ENCODE data around the gene SMIM11.
A peak's percentile ranks its signal among the peaks of the same experiment; 100 is the strongest.

SMIM11 gene

GRCh38 chr21:34362136-34362444, 13.2 kb upstream of the SMIM11 start:
- TF ChIP-seq CTCF (IDR thresholded peaks at IDR 0.05; ENCODE audit: low read depth, low read length, poor library complexity, severe bottlenecking) (no peak), EZH2phosphoT487 (IDR thresholded peaks at IDR 0.05; ENCODE audit: borderline replicate concordance, low read length) (no peak)
- H3K36me3 ChIP-seq (ENCODE audit: control insufficient read depth, low read length), result no peaks in the 10 kb centered on the region

GRCh38 chr21:34362670-34363069, 12.6 kb upstream of the SMIM11 start:
- Histone ChIP-seq H3K4me2 (ENCODE audit: low read length) (no peak overlapping the region), H4K20me1 (ENCODE audit: control insufficient read depth, insufficient read depth, low read depth, low read length) (no peaks in the 10 kb centered on the region), H3K27ac (ENCODE audit: low read depth, low read length) (no peak overlapping the region), H3K9me2 (replicated peaks; ENCODE audit: control insufficient read depth, low read length) (no peaks in the 10 kb centered on the region), H3K27me3 (ENCODE audit: control insufficient read depth, low read length) (peaks cover 10% of the 10 kb centered on the region), H3K4me1 (ENCODE audit: control insufficient read depth, low read length) (peaks cover 12% of the 10 kb centered on the region), H3K4me3 (ENCODE audit: low read length) (no peak overlapping the region), H3K9me3 (ENCODE audit: control insufficient read depth, insufficient read depth, low read length) (no peaks in the 10 kb centered on the region), H3K79me2 (ENCODE audit: control insufficient read depth, low read length) (no peaks in the 10 kb centered on the region), H3K36me3 (ENCODE audit: control insufficient read depth, low read length) (no peaks in the 10 kb centered on the region), H3F3A (ENCODE audit: control insufficient read depth, insufficient read depth) (no peaks in the 10 kb centered on the region)
- TF ChIP-seq EZH2phosphoT487 (IDR thresholded peaks at IDR 0.05; ENCODE audit: borderline replicate concordance, low read length), result no peak
- no peak for TF ChIP-seq CTCF (IDR thresholded peaks at IDR 0.05; ENCODE audit: low read depth, low read length, poor library complexity, severe bottlenecking)

More at GRCh38 chr21:34362136-34362444, 13.2 kb upstream of the SMIM11 start:
- no peak overlapping the region for H3K27ac ChIP-seq (ENCODE audit: low read depth, low read length)
- H3K4me3 ChIP-seq (ENCODE audit: low read length), result 0 out of 2 replicates have a peak overlapping the region, but pooled peaks have one; percentile 37
- no peaks in the 10 kb centered on the region for H3F3A ChIP-seq (ENCODE audit: control insufficient read depth, insufficient read depth)
- no peaks in the 10 kb centered on the region for H3K9me3 ChIP-seq (ENCODE audit: control insufficient read depth, insufficient read depth, low read length)
- H4K20me1 ChIP-seq (ENCODE audit: control insufficient read depth, insufficient read depth, low read depth, low read length), result no peaks in the 10 kb centered on the region
- no peaks in the 10 kb centered on the region for H3K9me2 ChIP-seq (replicated peaks; ENCODE audit: control insufficient read depth, low read length)
- H3K27me3 ChIP-seq (ENCODE audit: control insufficient read depth, low read length), result peaks cover 14% of the 10 kb centered on the region
- peaks cover 12% of the 10 kb centered on the region for H3K4me1 ChIP-seq (ENCODE audit: control insufficient read depth, low read length)
- H3K4me2 ChIP-seq (ENCODE audit: low read length), result peak overlapping the region; percentile 54
- no peaks in the 10 kb centered on the region for H3K79me2 ChIP-seq (ENCODE audit: control insufficient read depth, low read length)

- Histone ChIP-seq H3K4me2 (ENCODE audit: low read length) (no peak within 1 kb of the TSS), H4K20me1 (ENCODE audit: control insufficient read depth, insufficient read depth, low read depth, low read length) (no peaks in the 10 kb centered on the region), H3F3A (ENCODE audit: control insufficient read depth, insufficient read depth) (no peaks in the 10 kb centered on the region), H3K4me1 (ENCODE audit: control insufficient read depth, low read length) (peaks cover 12% of the 10 kb centered on the region), H3K36me3 (ENCODE audit: control insufficient read depth, low read length) (no peaks in the 10 kb centered on the region), H3K27ac (ENCODE audit: low read depth, low read length) (no peak within 1 kb of the TSS), H3K9me3 (ENCODE audit: control insufficient read depth, insufficient read depth, low read length) (no peaks in the 10 kb centered on the region), H3K27me3 (ENCODE audit: control insufficient read depth, low read length) (peaks cover 5% of the 10 kb centered on the region), H3K79me2 (ENCODE audit: control insufficient read depth, low read length) (no peaks in the 10 kb centered on the region), H3K4me3 (ENCODE audit: low read length) (no peak within 1 kb of the TSS), H3K9me2 (replicated peaks; ENCODE audit: control insufficient read depth, low read length) (no peaks in the 10 kb centered on the region)
- TF ChIP-seq EZH2phosphoT487 (IDR thresholded peaks at IDR 0.05; ENCODE audit: borderline replicate concordance, low read length) (no peak), CTCF (IDR thresholded peaks at IDR 0.05; ENCODE audit: low read depth, low read length, poor library complexity, severe bottlenecking) (no peak)
These were observed 11.6 kb upstream of the SMIM11 start, which contains the start of gene KCNE2 for GRCh38 chr21:34363733-34364132. KCNE2 (plus strand) TSS chr21:34364006; CDS start chr21:34370479, 6,473 bp downstream.

Data from DOHH2 (cell line).